UCSD-AML1 (cell line): ENCODE results near the gene P2RY11.

Source experiments
- DNase-seq: peaks from one replicate; lab custom pipeline; 2025; ENCODE audit not compliant: unreplicated experiment; lab: John Stamatoyannopoulos, UW

P2RY11 gene

DNA sequence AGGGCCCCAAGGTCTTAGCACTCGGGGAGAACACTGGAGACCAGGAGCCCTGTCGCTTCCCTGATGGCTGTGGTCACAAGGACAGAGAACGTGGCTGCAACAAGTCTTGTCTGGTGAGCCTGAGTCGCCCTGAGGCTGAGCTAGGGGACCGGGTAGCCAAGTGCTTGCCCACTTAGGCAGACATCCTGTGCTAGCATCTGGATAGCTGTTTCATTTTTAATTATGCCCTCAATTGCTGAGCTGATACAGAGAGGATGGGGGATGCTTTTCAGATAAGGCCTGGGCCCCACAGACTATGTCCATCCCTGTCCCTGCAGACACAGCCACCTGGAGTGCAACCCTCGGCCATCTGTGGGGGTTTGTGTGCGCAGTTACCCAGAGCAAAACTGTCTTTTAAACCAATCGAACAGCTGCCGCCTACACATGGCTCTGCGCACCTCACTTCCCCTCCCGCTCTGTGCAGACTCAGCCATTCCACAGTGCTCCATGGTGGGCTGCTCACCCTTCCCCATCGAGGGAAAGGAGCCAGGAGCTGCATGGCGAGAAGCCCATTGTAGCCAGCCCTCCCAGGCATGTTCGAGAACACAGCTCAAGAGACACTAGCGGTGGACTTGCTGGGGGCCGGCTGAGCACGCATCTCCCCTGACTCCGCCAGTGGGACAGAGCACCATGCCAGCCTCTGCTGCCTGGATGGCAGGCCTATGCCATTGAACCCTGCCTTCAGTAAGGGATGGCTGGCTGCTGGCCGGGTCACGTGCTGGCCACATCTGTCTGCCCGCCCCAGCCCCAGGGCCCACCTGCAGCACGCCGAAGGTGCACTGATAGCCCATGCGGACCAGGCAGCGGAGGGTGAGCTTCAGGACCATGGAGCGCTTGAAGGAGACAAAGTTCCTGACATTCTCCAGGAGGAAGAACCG is 27.6 kb downstream of the P2RY11 start:
- DNase-seq: no peak

- DNase-seq: no peak
These were observed 28.5 kb downstream of the P2RY11 start for GRCh38 chr19:10139952-10140351.

DNA sequence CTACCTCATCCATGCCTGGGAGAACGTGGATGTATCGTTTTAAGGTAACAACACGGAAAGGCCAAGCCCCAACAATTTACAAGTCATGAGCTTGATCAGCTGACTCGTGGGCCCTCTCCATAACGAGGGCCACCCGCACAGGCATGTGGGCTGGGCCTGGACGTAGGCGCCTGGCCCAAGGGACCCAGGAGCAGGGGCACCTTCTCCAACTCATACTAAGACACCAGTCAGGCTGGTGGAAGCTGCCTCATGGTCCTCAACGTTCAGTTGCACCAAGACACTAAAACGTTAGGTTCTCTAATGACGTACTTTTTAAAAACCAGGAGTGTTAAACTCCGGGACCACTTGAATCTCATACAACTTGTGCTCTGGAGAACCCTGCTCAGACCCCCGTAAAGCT is 30.0 kb downstream of the P2RY11 start:
- DNase-seq: no peak

GRCh38 chr19:10141973-10142372 is 30.5 kb downstream of the P2RY11 start:
- no peak for DNase-seq

DNA sequence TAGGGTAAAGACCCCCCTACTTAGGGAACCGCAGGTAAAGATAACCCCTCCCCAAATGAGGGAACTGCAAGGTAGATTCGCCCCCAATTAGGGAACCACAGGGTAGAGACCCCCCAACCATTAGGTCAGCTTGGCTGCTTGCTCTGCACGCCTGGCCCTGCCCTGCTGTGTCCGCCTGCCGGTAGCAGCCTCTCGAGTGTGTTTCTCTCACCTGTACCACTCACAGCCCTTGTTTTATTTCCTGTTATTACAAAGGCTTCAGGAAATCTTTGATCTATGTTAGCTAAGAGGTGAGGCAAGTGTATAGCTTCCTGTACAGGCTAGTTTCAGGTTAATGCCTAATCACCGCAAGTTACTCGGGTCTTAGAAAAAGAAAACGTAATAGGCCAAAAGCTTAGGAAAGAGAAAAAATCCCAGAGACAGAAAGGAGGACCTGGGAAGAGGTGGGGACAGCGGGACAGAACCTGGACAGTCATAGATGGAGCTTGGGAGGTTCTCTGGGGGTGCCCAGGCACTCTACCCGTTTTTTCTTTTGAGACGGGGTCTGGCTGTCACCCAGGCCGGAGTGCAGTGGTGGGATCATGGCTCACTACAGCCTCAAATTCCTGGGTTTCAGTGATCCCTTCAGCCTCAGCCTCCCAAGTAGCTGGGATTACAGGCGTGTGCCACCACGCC is 31.3 kb downstream of the P2RY11 start:
- no peak for DNase-seq

DNA sequence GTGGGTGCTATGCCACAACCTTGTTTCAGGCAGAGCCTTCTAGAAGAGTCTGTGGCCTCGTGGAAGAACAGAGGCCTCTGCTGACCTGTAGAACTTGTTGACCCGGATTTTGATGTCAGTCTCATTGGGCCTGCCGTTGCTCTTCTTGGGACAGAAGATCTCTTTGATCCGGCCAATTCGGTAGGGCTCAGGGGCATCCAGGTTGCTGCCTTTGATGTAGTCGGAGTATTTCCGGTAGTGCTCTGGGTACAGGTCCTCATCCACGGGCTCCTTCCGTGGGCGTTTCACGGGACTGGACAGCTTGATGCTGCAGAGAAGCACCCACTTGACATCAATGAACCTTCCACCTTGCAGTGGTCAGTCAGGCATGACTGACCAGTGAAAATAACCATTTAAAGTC is 32.2 kb downstream of the P2RY11 start:
- no peak for DNase-seq

- DNase-seq: no peak
These were observed 32.9 kb downstream of the P2RY11 start for GRCh38 chr19:10144361-10144760.

- DNase-seq: no peak
These were observed 33.5 kb downstream of the P2RY11 start for GRCh38 chr19:10145031-10145430.

DNA sequence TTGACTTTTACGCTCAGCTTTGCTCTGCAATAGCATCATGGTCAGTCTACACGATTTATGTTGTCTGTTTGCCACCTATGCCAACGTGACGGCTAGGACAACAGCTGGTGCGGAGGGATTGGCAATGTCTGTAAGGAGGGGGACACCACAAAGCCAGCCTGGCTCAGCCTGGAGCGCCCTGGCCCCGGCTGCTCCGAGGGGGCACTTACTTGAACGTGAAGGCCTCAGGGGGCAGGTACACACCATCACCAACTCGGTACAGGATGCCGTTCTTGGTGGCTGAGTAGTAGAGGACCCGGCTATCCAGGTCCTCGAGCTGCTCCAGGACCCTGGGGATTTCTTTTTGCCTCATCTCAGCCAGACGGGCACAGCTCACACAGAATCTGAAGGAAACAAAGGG is 34.6 kb downstream of the P2RY11 start:
- no peak for DNase-seq

- no peak for DNase-seq
These were observed 37.9 kb downstream of the P2RY11 start for GRCh38 chr19:10149427-10149826.

DNA sequence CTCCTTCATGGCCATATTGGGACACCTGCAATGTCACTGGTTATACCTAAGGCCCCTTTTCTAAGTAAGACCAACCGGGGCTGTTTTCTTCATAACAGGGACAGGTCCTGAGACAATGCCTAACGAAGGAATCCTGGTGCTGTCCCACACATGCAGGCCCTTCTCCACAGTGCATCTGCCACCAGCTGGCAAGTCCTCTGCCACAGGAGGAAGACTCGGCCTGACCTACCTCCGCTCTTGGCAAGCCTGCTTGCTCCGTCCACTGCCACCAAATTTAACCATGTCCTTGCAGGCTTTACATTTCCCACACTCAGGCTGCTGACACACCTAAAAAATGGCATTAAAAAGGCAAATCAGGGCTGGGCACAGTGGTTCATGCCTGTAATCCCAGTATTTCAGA is 40.0 kb downstream of the P2RY11 start:
- no peak for DNase-seq

- DNase-seq: no peak
These were observed 40.6 kb downstream of the P2RY11 start for GRCh38 chr19:10152100-10152499.

DNA sequence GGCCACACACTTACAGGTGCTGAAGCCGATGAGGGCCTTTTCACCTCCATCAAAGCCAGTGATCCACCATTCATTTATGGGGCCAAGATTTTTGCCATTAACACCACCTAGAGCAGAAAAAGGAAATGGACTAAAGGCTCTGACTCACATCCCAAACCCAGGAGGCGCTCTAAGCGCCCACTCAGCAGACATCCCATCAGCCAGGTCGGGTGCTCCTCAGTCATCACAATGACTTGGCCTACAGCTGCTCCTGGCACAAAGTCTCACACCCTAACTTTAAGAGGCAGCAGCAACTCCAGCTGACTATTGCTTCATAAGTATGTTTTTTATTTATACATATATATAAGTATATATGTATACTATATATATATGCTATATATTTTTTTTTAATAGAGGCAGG is 44.3 kb downstream of the P2RY11 start:
- no peak for DNase-seq

DNA sequence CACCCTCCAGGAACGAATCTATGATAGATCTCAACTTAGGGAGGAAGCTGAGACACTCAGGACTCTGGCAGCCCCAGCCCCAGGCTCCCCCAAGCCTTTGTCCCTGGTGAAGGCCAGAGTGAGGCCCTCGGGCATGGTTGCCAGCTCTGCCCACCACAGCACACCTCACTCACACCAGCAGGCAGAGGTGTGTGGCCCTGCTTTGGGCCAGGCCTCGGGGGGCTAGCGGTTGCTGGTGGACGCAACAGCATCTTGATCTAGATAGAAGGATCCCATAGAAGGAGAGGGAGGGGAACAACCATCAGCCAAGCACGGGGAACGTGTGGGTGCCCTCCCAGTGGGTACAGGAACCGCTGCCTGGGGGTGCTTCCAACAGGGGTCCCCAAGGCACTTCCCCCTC is 46.6 kb downstream of the P2RY11 start:
- no peak for DNase-seq

DNA sequence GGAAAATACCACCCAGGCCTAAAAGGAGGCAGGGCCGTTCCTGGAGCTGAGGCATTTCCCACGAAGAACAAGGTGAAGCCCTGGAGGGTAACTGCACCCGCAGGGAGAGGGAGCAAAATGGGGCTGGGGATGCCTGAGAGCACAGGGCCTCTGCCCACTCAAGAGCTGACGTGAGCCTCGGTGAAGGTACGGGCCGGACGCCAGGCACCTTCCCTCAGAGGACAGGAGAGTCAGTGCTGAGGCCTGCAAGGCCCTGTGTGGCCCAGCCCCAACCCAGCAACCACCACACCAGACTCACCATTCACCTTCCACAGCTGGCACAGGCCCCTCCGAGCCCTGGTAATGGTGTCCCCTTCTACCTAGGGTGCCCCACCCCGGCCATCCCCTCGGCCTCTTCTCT is 47.0 kb downstream of the P2RY11 start:
- no peak for DNase-seq

DNA sequence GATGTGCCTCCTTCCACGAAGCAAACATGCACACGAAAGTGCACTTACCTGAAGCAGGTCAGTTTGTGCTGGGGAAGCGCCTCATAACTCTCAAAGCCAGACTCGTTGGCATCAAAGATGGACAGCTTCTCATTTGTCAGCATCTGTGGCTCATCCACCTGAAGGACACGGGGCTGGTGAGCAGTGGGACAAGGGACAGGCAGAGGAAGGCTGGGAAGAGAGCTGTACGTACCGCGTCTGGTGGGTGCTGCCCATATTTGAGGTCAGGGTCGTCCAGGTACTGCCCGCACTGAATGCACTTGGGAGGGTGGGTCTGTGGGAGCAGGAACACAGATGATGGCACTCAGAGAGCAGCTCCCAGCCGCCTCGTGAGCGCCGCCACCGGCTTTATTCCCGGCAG is 48.1 kb downstream of the P2RY11 start:
- DNase-seq: no peak

DNA sequence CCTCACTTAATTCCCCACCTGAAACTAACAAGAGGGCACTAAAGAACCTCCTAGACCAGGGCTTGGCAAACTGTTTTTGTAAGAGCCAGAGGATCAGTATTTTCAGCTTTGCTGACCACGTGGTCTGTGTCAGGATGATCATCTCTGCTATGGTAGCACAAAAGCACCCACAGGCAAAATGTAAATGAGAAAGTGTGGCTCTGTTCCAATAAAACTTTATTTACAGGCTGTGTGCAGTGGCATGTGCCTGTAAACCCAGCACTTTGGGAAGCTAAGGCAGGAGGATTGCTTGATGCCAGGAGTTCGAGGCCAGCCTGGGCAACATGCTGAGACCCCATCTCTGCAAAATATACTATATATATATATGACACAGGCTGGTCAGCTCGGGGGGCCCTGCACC is 52.0 kb downstream of the P2RY11 start:
- DNase-seq: no peak
